NCI-H146 (cell line): ENCODE measurements around the gene FCSK.

ENCODE experiments used
- DNase-seq: peaks from one replicate; lab custom pipeline; 2025; lab: John Stamatoyannopoulos, UW

Gene FCSK

DNA sequence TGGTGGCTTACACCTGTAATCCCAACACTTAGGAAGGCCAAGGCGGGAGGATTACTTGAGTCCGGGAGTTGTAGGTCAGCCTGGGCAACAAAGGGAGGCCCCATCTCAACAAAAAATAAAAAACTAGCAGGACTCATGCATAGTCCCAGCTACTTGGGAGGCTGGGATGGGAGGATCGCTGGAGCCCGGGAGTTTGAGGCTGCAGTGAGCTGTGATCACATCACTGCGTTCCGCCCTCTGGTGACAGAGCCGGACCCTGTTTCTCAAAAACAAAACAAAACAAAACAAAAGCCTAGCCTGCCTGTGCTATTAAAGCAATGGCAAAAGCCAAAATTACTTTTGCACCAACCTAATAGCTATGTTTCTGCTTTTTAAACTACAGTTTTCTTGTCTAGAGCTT is 1.5 kb downstream of the FCSK start:
- DNase-seq: no peak

DNA sequence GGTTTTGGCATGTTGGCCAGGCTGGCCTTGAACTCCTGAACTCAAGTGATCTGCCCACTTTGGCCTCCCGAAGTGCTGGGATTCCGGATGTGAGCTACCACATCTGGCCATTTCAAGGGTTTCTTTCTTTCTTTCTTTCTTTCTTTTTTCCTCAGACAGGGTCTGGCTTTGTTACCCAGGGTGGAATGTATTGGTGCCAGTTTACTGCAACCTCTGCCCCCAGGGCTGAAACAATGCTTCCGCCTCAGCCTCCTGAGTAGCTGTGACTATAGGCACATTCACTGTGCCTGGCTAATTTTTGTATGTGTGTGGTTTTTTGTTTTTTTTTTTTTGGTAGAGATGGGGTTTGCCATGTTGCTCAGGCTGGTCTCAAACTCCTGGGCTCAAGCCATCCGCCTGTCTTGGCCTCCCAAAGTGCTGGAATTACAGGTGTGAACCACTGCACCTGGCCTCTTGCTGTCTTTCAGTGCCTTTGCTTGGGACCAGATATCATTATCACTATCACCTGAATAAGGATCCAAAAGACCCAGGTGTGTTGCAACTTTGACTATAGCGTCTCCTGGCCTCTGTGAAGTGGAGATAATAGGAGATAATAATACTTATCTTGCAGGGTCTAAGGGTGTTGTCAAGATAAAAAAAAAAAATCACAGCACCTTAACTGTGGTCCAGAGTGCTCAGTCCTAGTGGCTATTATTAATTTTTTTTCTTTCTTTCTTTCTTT is 3.2 kb downstream of the FCSK start:
- no peak for DNase-seq

DNA sequence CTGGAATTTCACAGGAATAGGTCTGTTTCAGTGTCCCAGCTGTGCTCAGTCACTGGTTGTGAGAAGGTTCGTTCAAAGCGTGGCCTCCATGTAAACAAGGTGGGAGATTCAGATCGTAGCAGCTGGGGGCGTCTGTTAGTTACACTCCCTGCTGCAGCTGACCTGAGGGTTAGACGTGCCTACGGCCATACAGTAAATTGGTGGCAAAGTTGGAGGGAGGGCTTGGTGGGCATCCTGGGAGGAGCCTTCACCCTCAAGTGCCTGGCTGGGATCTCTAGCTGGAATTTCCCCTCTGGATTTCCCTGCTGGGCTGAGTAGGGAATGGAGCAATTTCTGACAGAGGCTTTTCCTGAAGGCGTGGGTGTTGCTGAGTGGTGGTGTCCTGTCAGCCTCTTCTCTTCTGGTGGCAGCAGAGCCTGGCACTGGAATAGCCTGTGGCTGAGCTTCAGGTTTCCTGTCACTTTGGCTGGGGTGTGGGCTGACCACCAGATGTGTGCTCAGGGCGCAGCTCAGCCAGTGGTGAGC is 6.4 kb downstream of the FCSK start:
- no peak for DNase-seq

DNA sequence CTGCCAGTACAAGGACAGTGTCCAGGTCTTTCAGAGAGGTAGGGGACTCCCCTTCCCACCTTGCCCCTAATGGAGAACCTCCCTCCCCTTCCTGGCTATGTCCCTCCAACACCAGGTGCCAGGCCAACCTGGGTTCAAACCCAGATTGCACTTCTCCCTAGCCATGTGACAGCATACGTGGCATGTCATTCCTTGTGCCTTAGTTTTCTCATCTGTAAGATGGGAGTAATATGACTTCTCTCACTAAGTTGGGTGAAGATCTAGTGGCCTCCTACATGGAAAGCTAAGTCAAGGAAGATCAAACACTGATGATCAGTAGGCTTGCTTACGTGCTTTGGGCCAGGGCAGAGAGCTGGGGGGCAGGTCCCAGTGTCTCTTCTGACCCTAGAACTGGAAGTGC is 8.8 kb downstream of the FCSK start:
- no peak for DNase-seq

DNA sequence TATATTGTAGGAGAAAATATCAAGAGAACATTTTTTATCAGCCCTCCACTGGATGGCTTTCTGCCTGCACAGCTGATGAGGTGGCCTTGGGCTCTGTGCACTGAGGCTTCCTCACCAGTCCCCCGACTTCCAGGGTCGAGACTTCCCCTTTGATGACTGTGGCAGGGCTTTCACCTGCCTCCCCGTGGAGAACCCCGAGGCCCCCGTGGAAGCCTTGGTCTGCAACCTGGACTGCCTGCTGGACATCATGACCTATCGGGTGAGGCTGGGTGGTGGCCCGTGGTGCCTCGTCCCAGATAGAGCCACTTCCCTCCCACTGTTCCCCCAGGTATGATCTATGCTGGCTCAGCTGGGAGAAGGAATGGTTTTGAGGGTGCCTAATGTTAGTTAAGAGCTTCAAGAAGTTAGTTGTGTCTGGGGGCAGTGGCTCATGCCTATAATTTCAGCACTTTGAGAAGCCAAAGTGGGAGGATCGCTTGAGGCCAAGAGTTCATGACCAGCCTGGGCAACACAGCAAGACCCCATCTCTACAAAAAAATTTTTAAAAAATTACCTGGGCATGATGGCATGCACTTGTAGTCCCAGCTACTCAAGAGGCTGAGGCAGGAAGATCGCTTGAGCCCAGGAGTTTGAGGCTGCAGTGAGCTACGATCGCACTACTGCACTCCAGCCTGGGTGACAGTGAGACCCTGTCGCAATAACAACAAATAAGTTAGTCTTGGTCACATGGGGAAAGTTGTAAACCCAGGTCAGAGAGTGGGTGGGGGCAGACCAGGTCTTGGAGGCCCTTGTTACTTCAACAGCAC is 11.8 kb downstream of the FCSK start:
- no peak for DNase-seq

DNA sequence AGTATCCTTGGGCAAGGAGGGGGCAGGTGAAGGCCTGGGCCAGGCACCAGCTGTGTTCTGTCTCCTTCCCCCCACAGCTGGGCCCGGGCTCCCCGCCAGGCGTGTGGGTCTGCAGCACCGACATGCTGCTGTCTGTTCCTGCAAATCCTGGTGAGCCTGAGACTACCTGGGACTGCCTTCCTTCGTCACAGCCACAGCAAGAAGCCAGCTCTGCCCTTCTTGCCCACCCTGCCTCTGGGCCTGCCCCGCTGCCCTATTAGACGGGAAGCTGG is 12.3 kb downstream of the FCSK start:
- DNase-seq: no peak

DNA sequence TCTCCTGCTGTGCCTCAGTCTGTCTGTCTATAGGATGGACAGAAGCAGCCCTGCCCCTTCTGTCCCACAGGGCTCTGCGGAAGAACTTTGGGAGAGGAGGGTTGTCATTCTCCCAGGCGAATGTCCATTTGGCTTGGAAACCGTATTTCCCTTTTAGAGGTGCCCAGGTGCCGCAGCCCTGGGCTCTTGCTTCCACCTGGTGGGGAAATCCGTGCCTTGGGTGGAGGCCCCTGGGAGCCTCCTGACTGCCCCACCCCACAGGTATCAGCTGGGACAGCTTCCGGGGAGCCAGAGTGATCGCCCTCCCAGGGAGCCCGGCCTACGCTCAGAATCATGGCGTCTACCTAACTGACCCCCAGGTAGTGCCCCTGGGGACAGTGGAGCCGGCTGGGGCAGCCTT is 12.7 kb downstream of the FCSK start:
- DNase-seq: no peak

DNA sequence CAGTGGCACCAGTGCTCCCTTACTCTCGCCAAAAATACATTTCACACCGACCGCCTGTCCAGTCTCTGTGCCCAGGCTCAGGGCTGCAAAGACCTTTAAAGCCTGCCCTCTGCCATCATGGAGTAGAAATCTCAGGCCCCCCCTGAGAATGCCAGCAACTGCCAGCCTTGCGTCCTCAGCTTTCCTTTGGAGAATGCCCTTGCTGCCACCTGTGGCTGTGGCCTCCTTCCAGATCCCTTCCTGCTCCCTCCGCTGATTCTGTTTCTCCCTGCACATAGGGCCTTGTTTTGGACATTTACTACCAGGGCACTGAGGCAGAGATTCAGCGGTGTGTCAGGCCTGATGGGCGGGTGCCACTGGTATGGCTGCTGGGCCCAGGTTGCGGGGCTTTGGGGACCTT is 13.2 kb downstream of the FCSK start:
- no peak for DNase-seq

DNA sequence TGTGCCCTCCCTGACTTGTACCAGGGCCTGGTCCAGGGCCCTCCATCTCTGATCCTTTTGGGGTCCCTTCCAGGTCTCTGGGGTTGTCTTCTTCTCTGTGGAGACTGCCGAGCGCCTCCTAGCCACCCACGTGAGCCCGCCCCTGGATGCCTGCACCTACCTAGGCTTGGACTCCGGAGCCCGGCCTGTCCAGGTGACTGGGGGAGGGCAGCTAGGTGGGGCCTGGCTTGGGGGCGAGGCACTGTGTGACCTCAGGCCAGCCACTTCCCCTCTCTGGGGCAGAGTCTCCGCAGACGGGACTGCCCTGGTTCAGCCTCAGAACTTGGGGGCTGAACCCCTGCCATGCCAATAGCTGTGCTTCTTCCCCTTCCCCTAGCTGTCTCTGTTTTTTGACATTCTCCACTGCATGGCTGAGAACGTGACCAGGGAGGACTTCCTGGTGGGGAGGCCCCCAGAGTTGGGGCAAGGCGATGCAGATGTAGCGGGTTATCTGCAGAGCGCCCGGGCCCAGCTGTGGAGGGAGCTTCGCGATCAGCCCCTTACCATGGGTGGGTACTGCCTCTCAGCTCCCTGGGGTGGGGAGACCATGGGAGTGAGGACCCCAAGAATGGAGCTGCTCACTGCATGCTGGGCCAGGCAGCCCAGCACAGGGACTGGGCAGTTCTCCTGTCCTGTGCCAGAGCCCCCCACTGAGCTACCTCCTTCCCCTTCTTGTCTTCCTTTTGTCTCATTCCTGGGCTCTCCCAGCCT is 14.6 kb downstream of the FCSK start:
- DNase-seq: no peak

DNA sequence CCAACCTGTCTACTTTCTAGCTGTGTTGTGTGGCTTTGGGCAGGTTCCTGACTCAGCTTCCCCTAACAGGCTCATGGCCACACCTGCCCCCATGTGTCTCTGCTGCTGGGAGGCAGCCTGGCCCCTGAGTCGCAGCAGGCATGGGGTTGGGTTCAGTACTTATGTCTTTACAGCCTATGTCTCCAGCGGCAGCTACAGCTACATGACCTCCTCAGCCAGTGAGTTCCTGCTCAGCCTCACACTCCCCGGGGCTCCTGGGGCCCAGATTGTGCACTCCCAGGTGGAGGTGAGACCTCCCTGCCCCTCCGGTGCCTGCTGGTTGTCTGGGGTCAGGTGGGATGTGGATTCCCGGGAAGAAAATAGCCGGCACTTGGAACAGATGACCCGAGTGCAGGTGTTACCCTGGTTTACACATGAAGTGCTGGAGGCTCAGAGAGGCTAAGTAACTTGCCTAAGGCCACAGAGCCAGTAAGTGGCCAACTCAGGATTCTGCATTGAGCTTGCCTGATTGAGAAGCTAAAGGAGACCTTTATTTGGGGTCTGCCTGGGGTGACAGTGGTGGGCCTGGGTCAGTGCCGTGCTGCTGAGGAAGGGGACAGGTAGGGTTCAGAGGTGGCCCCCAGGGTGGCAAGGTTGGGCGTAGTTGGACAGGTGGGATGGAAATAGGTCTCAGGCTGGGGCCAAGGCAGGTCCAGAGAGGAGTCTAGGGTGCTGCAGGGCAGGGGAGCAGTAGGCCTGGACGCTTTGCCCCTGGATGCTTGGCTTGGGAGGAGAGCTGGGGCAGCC is 15.9 kb downstream of the FCSK start:
- DNase-seq: no peak

DNA sequence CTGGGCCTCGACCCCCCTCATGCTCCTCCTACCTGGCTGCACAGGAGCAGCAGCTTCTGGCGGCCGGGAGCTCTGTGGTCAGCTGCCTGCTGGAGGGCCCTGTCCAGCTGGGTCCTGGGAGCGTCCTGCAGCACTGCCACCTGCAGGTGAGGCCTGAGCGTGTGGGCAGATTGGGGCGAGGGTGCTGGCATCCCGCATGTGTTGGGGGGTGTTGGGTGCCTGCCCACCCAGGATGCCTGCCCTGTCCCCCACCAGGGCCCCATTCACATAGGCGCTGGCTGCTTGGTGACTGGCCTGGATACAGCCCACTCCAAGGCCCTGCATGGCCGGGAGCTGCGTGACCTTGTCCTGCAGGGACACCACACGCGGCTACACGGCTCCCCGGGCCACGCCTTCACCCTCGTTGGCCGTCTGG is 16.5 kb downstream of the FCSK start:
- DNase-seq: no peak

DNA sequence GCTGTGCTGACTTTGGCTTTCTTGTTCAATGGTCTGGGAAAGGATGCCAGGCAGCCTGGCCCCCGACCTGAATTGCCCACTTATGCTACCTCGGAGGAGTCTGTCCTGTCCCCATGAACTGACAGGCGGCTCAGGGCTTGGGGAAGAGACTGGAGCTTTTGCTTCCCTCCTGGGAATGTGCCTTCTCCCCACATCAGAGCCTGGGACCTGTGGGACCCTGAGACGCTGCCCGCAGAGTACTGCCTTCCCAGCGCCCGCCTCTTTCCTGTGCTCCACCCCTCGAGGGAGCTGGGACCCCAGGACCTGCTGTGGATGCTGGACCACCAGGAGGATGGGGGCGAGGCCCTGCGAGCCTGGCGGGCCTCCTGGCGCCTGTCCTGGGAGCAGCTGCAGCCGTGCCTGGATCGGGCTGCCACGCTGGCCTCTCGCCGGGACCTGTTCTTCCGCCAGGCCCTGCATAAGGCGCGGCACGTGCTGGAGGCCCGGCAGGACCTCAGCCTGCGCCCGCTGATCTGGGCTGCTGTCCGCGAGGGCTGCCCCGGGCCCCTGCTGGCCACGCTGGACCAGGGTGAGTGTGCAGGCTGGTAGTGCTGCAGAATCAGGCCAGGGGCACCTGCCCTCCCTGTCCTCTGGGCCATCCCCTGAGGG is 18.5 kb downstream of the FCSK start:
- DNase-seq: no peak

DNA sequence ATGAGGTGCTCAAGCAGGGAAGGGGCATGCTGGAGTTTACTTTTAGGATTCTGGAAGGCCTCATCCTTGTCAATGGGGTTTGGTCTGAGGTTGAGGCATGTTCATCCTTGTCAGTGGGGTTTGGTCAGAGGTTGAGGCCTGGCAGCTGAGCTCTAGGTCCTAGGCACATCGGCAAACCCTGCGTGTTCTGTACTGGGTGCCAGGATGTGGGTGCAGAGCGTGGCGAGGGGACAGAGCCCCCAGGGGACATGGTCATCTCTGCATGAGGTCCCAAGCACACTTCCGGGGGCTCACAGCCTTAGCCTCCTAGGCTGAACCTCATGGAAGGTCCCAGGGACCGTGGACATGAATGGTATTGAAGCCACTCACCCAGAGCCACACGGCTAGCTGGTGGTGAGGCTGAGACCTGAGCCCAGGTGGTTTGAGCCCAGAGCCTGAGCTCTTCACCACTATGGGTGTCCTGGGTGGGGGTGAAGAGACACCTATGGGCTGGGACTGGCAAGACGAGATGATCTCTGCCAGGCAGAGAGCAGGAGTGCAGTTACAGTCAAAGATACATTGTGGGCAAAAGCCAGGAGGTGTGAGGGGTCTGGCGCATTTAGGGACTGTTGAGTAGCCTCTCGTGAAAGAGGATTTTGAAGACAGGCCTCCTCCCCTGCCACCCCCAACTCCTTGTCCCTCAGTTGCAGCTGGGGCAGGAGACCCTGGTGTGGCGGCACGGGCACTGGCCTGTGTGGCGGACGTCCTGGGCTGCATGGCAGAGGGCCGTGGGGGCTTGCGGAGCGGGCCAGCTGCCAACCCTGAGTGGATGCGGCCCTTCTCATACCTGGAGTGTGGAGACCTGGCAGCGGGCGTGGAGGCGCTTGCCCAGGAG is 19.3 kb downstream of the FCSK start:
- no peak for DNase-seq

DNA sequence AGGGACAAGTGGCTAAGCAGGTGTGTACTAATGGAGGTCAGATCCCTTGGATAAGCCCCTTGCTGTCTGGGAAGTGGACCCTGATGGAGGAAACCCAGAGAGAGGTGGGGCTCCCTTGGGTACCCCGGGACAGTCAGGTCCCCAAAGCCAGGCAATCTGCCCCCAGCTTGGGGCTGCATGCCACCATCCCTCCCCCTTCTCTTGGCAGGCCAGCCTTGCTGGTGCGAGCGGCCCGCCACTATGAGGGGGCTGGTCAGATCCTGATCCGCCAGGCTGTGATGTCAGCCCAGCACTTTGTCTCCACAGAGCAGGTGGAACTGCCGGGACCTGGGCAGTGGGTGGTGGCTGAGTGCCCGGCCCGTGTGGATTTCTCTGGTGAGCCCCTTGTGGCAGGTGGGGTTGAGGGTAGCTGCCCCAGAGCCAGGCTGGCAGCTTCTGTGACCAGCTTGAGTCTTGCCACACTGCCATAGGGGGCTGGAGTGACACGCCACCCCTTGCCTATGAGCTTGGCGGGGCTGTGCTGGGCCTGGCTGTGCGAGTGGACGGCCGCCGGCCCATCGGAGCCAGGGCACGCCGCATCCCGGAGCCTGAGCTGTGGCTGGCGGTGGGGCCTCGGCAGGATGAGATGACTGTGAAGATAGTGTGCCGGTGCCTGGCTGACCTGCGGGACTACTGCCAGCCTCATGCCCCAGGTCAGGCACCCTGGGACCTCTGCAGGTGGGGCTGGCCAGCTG is 20.1 kb downstream of the FCSK start:
- no peak for DNase-seq

DNA sequence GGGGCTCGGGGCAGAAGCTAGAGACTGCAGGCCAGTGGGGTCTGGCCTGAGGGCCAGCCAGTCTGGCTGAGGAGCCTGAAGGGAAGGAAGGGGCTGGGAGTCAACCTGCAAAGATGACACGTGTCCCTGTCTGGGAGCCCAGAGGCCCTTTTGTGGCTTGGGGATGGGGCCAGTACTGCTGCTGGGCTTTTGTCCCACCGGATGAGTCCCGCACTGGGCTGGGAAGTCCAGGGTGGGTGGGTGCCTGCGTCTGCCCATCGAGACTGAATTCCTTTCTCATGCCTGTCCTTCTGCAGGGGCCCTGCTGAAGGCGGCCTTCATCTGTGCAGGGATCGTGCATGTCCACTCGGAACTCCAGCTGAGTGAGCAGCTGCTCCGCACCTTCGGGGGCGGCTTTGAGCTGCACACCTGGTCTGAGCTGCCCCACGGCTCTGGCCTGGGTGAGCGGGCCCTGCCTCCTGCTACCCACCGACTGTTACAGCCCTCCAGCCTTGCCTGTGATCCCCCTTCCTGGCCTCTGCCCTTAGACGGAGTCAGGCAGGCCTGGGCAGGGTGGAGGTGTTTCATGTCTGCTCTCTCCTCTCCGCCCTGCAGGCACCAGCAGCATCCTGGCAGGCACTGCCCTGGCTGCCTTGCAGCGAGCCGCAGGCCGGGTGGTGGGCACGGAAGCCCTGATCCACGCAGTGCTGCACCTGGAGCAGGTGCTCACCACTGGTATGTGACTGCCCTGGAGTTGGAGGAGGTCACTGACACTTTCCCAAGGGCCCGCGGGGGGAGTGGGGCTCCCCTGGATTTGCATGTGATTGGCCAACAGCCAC is 20.9 kb downstream of the FCSK start:
- no peak for DNase-seq

DNA sequence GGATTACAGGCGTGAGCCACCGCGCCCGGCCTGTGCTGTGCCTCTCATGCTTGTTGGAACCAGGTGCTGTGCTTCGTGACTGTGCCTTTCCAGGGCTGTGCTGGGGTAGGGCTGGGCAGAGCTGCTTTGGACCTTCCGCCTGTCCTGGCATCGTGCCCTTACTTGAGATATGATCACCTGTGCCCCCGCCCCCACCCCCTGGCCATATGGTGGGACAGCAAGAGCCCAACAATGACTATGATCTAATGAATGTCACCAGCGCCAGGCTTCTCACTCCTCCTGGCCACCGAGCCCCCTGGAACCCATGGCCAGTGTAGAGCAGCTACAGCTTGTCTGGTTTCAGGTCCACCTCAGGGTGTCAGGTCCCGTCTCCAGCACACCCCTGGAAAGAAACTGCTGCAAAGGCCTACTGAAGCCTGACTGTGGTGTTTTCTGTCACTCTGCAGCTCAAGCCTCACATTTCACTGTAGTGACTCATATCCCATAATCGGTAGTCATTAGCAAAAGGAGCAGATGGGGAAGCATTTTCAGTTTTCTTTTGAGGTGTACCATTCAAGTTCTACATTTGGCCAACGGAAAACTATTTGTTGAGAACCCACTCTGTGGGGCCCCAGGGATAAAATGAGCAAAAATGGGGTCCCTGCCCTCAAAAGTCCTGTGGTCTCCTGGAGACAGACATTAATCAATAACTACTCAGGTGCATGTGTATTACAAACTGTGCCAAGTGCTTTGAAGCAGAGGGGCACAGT is 22.1 kb downstream of the FCSK start:
- no peak for DNase-seq

DNA sequence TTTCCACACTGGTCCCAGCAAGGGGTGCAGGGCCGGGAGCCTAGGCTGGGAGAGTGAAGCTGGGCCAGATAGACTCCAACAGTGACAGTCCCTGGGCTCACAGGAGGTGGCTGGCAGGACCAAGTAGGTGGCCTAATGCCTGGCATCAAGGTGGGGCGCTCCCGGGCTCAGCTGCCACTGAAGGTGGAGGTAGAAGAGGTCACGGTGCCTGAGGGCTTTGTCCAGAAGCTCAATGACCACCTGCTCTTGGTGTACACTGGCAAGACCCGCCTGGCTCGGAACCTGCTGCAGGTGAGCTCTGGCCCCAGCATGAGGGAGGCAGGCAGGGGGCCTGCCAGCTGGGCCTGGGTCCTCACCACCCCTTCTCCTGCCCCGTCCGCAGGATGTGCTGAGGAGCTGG is 23.8 kb downstream of the FCSK start:
- DNase-seq: no peak

DNA sequence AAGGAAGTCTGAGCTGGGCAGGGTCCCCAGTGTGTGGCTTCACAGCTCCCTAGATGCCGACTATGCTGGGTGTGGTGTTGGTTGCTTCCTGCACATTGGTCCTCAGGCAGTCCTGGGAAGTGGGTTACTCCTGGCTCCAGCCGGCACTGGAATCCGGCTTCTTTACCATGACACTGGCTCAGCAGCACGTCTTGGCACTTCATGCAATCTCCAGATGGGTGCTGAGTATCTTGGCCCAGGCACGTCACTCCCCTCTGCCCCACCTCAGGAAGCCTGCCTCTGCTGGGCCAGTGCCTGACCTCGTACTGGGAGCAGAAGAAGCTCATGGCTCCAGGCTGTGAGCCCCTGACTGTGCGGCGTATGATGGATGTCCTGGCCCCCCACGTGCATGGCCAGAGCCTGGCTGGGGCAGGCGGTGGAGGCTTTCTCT is 24.5 kb downstream of the FCSK start:
- no peak for DNase-seq
